HG02678 (cell line): ENCODE measurements around the gene GPAM.
"Not testable (repeated sequence)": the region's sequence is repeated elsewhere in the genome, so short reads cannot be mapped to it uniquely, and the experiment has no call there.

Experiments
- ATAC-seq: cut with Tn5 transposase; IDR thresholded peaks from one replicate; pipeline ENCODE4 v1.9.1; 2021; ENCODE audit warnings: mild to moderate bottlenecking, moderate library complexity; ENCODE audit not compliant: unreplicated experiment

Gene GPAM

DNA sequence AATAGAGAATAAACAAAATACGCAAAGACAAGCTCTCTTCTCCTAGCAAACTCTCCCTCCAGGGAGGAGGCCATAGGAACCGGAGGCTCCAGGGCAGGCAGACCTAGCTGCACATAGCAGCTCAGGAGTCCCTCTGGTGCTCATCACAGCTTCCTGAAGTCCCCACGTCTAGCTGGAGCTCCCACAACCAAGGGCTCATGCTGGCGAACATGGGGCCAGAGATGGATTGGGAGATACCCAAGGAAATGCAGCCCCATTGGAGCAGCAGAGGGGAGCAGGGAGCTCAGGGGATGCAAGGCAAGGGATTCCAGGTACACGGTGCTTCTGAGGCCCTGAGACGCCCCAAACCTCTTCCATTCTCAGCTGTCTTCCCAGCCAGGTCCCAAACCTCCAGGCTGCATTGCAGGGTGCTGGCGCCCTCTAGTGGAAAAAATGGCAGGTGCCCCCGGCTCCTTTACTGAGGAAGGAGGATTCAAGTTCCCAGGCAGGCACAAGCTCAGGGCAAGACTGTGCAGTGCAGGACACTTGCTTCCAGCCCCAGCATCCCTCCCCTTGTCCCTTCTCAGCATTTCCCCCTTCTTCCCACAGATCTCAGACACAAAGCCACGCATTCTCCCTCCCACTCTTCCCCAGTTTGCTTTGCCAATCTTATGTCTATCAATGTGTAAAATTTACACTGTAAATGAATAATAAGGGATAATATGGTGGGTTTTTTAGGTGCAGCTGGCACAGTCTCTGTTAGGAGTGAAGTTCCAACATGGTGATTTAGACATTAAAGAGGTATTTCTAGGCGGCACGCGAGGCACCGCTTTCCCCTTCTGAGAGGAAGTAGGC lies 46.2 kb downstream of the GPAM start:
- ATAC-seq = peak; percentile 53

DNA sequence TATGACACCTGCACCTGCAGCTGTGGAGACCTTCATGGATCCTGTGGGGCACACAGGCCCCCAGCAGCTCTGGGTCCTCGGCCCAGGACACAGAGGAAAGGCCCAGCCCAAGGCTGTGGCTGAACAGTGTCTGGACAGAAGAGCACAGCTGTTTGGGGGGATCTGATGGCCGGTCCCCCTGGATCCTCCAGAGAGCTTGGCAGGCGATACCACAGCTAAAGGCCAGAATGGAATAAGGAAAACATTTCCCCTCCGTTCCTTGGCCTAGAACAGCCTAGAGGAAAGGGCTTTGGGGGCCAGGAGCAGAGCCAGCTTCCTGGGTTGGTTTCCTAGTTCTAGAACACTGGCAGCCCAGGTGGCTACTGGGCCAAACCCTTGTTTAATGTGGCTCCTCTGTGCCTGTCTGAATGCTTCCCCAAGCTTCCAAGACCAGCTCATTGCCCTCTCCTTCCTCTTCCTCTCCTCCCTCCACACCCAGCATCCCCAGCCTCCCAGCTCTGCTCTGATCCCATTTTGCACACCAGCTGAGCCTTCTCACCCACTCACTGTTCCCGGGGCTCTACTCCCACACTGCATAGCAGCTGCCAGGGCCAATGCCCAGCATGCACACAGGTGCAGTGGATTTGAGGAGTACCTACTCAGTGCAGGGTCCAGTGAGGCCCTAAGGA lies 46.9 kb downstream of the GPAM start:
- ATAC-seq = no peak

- no peak for ATAC-seq
These were observed 48.0 kb downstream of the GPAM start for GRCh38 chr10:112135604-112136003.

DNA sequence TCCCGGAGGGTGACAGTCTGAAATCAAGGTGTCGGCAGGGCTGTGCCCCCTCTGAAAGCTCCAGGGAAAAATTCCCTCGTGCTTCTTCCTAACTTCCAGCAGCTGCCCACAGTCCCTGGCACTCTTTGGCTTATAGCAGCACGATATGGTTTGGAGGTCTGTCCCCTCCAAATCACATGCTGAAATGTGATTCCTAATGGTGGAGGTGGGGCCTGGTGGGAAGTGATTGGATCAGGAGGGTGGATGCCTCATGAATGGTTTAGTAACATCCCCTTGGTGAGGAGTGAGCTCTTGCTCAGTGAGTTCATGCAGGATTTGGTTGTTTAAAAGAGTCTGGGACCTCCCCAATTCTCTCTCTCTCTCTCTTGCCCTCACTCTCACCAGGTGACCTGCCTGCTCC lies 51.1 kb downstream of the GPAM start:
- no peak for ATAC-seq

GRCh38 chr10:112131996-112132395 lies 51.6 kb downstream of the GPAM start:
- ATAC-seq = no peak

DNA sequence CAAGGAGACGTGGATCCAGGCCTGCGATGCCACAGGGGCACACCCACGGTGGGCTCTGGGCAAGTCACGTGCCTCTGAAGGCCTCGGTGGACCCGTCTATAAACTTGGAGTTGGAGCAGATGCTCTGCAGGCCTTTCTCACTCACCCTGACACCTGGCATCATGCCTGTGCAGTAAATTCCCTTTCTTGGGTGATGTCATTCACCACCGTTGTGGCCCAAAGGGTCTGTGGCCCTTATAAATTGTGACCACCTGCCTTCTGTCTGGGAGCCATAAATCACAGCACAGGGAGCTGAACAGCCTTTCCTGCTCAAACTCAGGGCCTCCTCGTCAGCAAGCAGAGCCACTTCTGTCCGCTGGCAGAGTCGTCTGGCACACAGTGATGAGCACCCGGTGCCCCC lies 52.2 kb downstream of the GPAM start:
- no peak for ATAC-seq

DNA sequence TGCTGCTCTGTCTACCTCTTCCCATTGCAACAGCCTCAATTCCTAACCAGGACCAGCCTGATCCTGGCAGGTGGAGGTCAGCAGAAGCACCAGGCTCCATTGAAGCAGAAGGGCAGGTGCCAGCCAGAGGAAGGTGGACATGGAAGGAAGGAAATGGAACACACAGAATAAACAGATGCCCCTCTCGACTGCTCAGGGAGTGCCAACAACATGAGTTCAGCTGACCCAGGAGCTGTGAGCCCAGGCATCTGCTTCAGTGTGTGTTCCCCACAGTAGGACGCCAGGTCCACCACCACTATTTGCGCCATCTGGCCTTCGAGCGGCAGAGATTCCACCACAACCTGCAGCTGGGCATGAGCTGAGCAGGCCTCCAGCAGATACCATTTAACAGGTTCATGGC lies 56.7 kb downstream of the GPAM start:
- ATAC-seq = no peak

- no peak for ATAC-seq
These were observed 57.4 kb downstream of the GPAM start for GRCh38 chr10:112126172-112126571.

GRCh38 chr10:112124866-112125265 lies 58.7 kb downstream of the GPAM start:
- no peak for ATAC-seq

DNA sequence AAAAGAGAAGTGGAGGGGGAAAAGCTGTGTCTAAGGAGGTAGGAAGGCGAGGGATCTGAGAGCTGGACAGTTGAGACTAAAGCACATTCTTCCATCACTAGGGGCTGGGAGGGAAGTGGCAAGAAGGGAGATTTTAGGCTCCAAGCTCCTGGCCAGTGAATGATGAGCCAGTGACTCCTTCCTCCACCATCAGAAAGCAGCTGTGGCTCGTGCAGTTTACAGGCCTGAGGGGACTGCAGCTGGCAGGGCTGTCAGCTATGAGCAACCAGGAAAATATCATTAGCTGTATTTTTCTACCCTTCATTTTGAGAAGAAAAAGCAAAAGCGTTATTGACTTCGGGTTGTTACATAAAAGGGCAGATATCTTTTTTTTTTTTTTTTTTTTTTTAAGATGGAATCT lies 60.7 kb downstream of the GPAM start:
- ATAC-seq = no peak

DNA sequence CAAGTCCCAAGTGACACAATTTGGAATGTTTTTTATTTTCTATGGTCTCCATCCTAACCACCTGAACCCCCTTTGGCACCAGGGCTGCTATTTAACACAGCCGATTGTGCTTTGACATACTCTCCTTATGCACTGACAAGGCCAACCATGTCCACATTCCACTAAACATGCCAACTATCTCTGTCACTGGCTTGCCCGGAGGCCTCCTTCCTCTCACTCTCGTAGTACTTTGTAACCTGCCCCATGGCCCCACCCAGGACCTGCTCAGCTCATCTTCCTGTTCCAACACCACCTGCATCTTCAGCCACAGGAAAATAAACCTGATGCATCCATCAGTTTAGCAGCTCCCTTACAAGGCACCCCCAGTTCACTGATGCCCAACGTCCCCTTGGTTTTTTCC lies 63.1 kb downstream of the GPAM start:
- no peak for ATAC-seq

GRCh38 chr10:112115781-112116385 lies 67.7 kb downstream of the GPAM start:
- peak; percentile 79 for ATAC-seq

- ATAC-seq = not testable (repeated sequence)
These were observed 73.8 kb downstream of the GPAM start for GRCh38 chr10:112109779-112110178.
